Neuronal stem cell (in vitro differentiated cells): ENCODE results near the gene TEK.

Source experiments
- DNase-seq: peaks from one replicate; pipeline ENCODE4 v3.0.0-alpha.2; 2013; ENCODE audit warnings: low spot score
- H2AFZ ChIP-seq: one replicate; pipeline ENCODE4 v1.6.1; 2013; ENCODE audit warnings: mild to moderate bottlenecking, low read length, inconsistent platforms
- H2AK5ac ChIP-seq: 2 replicates; pipeline ENCODE4 v1.6.1; 2013; ENCODE audit warnings: low read depth, mild to moderate bottlenecking, inconsistent platforms, low read length, moderate library complexity, mixed read lengths
- H2BK120ac ChIP-seq: 2 replicates; pipeline ENCODE4 v1.6.1; 2013; ENCODE audit warnings: low read depth, mild to moderate bottlenecking, inconsistent platforms, low read length, moderate library complexity, mixed read lengths
- H2BK12ac ChIP-seq: one replicate; pipeline ENCODE4 v1.6.1; 2013; ENCODE audit warnings: low read length, inconsistent platforms
- H2BK15ac ChIP-seq: 2 replicates; pipeline ENCODE4 v1.6.1; 2013; ENCODE audit warnings: mild to moderate bottlenecking, low read length, inconsistent platforms, mixed read lengths
- H2BK5ac ChIP-seq: one replicate; pipeline ENCODE4 v1.6.1; 2013; ENCODE audit warnings: inconsistent platforms, mild to moderate bottlenecking, low read length, moderate library complexity
- H3K14ac ChIP-seq: one replicate; pipeline ENCODE4 v1.6.1; 2013; ENCODE audit warnings: low read length, inconsistent platforms
- H3K18ac ChIP-seq: 2 replicates; pipeline ENCODE4 v1.6.1; 2013; ENCODE audit warnings: low read length, inconsistent platforms
- H3K23ac ChIP-seq: 2 replicates; pipeline ENCODE4 v1.6.1; 2013; ENCODE audit warnings: low read depth, mild to moderate bottlenecking, mixed read lengths, low read length, inconsistent platforms; ENCODE audit not compliant: poor library complexity
- H3K27ac ChIP-seq: replicated peaks from 3 replicates; pipeline ENCODE4 v1.5.1; 2013; ENCODE audit warnings: low read length, inconsistent platforms
- H3K27me3 ChIP-seq, 3 experiments: 2 replicates each; pipeline ENCODE4 v1.6.1; 2013; ENCODE audit warnings: low read length in 3 of 3, mild to moderate bottlenecking in 2 of 3, inconsistent platforms in 1 of 3, low read depth in 1 of 3, mixed read lengths in 1 of 3, moderate library complexity in 1 of 3; ENCODE audit not compliant: control insufficient read depth in 3 of 3, insufficient read depth in 3 of 3
- H3K36me3 ChIP-seq, 2 donors: replicated peaks in 1 of 2; 2 replicates each; pipeline ENCODE4 v1.6.1; 2013; ENCODE audit warnings: low read length in 2 of 2; ENCODE audit not compliant: control insufficient read depth in 2 of 2, insufficient read depth in 2 of 2
- H3K4ac ChIP-seq: 2 replicates; pipeline ENCODE4 v1.6.1; 2013; ENCODE audit warnings: inconsistent platforms, mild to moderate bottlenecking, low read length, moderate library complexity
- H3K4me1 ChIP-seq, 2 donors: 1 replicate in 1 of 2; 2 replicates in 1 of 2; pipeline ENCODE4 v1.6.1; 2013; ENCODE audit warnings: low read length in 2 of 2, low read depth in 1 of 2; ENCODE audit not compliant: control insufficient read depth in 2 of 2, insufficient read depth in 1 of 2
- H3K4me2 ChIP-seq: one replicate; pipeline ENCODE4 v1.6.1; 2013; ENCODE audit warnings: mild to moderate bottlenecking, low read length, inconsistent platforms; ENCODE audit not compliant: insufficient read depth, poor library complexity, severe bottlenecking
- H3K4me3 ChIP-seq, 2 donors: 2 replicates each; pipeline ENCODE4 v1.5.1; 2013; ENCODE audit warnings: low read length in 2 of 2, mild to moderate bottlenecking in 2 of 2, inconsistent platforms in 1 of 2, moderate library complexity in 1 of 2
- H3K79me1 ChIP-seq: one replicate; pipeline ENCODE4 v1.6.1; 2013; ENCODE audit warnings: low read depth, mild to moderate bottlenecking, inconsistent platforms, low read length, moderate library complexity
- H3K9ac ChIP-seq: one replicate; pipeline ENCODE4 v1.6.1; 2013; ENCODE audit warnings: mild to moderate bottlenecking, low read depth, low read length, inconsistent platforms; ENCODE audit not compliant: poor library complexity
- H3K9me3 ChIP-seq, 2 donors: replicated peaks in 1 of 2; 2 replicates each; pipeline versions ENCODE3 to v1.6.1; 2013; ENCODE audit warnings: low read length in 2 of 2, mild to moderate bottlenecking in 2 of 2, inconsistent platforms in 1 of 2, low read depth in 1 of 2, mixed read lengths in 1 of 2, moderate library complexity in 1 of 2; ENCODE audit not compliant: control insufficient read depth in 2 of 2, insufficient read depth in 1 of 2
- H4K8ac ChIP-seq: one replicate; pipeline ENCODE4 v1.6.1; 2013; ENCODE audit warnings: low read depth, mild to moderate bottlenecking, inconsistent platforms, low read length, moderate library complexity
- H4K91ac ChIP-seq: one replicate; pipeline ENCODE4 v1.6.1; 2013; ENCODE audit warnings: low read length, low read depth, mild to moderate bottlenecking, inconsistent platforms; ENCODE audit not compliant: poor library complexity
- WGBS, 2 donors: extraction: QIAGEN DNeasy Blood & Tissue Kit; methylation state at CpG; one replicate each; pipeline ENCODE4 v1.1.7; 2013; ENCODE audit warnings: missing lambda C conversion rate in 2 of 2, mixed read lengths in 1 of 2; ENCODE audit not compliant: insufficient read length in 2 of 2, insufficient replicate concordance in 1 of 2; ENCODE audit errors: extremely low coverage in 2 of 2; 5-methylcytosine and 5-hydroxymethylcytosine counted together

Gene TEK

GRCh38 chr9:27151693-27152404 lies 42.8 kb downstream of the TEK start:
- Histone ChIP-seq H2BK12ac (no peak overlapping the region), H2BK120ac (no peak overlapping the region), H4K91ac (no peak overlapping the region), H3K4ac (no peak overlapping the region), H3K4me2 (no peak overlapping the region), H3K14ac (no peak overlapping the region), H3K27me3 (no peaks in the 10 kb centered on the region), H3K4me3 (no peak overlapping the region), H3K18ac (no peak overlapping the region), H2AFZ (no peak overlapping the region), H3K79me1 (no peaks in the 10 kb centered on the region), H3K9me3 (no peaks in the 10 kb centered on the region), H3K27ac (no peak overlapping the region), H4K8ac (no peak overlapping the region), H2AK5ac (no peak overlapping the region), H3K36me3 (no peaks in the 10 kb centered on the region), H2BK5ac (no peak overlapping the region), H3K4me1 (no peaks in the 10 kb centered on the region), H2BK15ac (no peak overlapping the region), H3K23ac (no peak overlapping the region), H3K9ac (no peak overlapping the region)
- no peak for DNase-seq
- no CpG with 5 or more reads among the region's 8 CpGs for whole genome bisulfite sequencing, 2 donors

DNA sequence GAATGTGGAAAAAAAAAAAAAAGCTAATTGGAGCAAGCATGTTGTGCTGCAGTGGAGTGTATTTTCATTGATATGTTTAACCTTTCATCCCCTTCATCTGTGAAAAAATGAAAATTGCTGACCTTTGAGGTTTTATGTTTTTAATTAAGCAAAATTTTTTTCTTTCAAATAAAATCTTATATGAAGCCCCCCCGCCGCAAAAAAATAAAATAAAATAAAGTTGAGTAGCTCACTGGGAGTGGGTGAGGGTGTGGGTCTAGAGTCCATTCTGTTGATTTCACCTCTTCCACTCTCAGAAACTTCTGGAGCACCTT lies 43.3 kb downstream of the TEK start:
- Histone ChIP-seq H3K18ac (no peak overlapping the region), H3K4me1 (no peaks in the 10 kb centered on the region), H3K4ac (no peak overlapping the region), H2AFZ (no peak overlapping the region), H4K91ac (no peak overlapping the region), H3K14ac (no peak overlapping the region), H3K9me3 (no peaks in the 10 kb centered on the region), H4K8ac (no peak overlapping the region), H3K9ac (no peak overlapping the region), H3K23ac (no peak overlapping the region), H3K79me1 (no peaks in the 10 kb centered on the region), H3K27me3 (no peaks in the 10 kb centered on the region), H3K36me3 (no peaks in the 10 kb centered on the region), H2AK5ac (no peak overlapping the region), H3K4me3 (no peak overlapping the region), H2BK5ac (no peak overlapping the region), H2BK120ac (no peak overlapping the region), H2BK15ac (no peak overlapping the region), H3K4me2 (no peak overlapping the region), H3K27ac (no peak overlapping the region), H2BK12ac (no peak overlapping the region)
- DNase-seq: no peak
- no CpG with 5 or more reads among the region's 2 CpGs for WGBS, 2 donors

DNA sequence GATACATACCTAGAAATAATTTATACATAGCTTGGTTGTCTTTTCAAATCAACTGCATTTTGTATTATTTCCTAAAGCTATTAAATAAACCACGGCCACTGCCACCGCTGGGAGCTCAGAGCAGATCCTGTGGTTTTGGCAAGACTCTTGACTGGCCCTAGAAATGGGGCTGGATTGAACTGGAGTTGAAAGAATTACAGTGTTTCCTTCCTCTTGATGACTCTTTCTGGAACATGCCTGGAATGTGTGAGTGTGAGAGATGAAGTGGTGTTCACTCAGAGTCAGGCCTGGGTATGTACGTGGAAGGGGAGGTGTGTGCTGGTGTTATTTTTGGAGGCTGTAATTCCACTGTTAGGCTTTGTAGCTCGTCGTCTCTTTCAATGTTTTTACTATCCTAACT lies 45.9 kb downstream of the TEK start:
- Histone ChIP-seq H2BK12ac (no peak overlapping the region), H2BK15ac (no peak overlapping the region), H3K9ac (no peak overlapping the region), H3K4me2 (no peak overlapping the region), H3K9me3 (no peaks in the 10 kb centered on the region), H2AK5ac (no peak overlapping the region), H3K4me1 (no peaks in the 10 kb centered on the region), H3K27ac (no peak overlapping the region), H3K4ac (no peak overlapping the region), H4K91ac (no peak overlapping the region), H3K36me3 (peaks cover 0 to 2% of the 10 kb centered on the region in 2 donors), H3K27me3 (no peaks in the 10 kb centered on the region), H2BK5ac (no peak overlapping the region), H4K8ac (no peak overlapping the region), H3K4me3 (no peak overlapping the region), H2BK120ac (no peak overlapping the region), H3K14ac (no peak overlapping the region), H3K18ac (no peak overlapping the region), H3K23ac (no peak overlapping the region), H3K79me1 (no peaks in the 10 kb centered on the region), H2AFZ (no peak overlapping the region)
- no CpG with 5 or more reads among the region's 5 CpGs for WGBS, 2 donors
- DNase-seq: no peak

DNA sequence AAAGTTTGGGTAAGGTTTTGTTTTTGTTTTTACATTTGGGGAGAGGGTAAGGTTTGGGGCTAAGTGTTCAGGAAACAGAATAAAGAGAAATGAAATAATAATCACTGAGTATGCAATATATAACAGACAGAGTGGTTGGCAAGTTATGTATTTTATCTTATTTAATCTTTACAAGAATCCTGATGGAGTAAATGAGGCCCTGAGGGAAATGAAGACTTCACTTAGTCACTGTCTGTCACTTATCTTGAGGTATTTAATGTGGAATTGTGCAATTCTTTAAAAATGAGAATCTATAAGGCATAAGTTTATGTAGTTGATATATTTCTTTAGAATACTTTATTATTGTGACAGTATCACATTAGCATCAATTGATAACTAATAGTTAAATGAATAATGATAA lies 48.1 kb downstream of the TEK start:
- H3K9me3 ChIP-seq: no peaks in the 10 kb centered on the region
- no peaks in the 10 kb centered on the region for H3K79me1 ChIP-seq
- no peak overlapping the region for H3K4me2 ChIP-seq
- H2BK5ac ChIP-seq: no peak overlapping the region
- no peak overlapping the region for H3K27ac ChIP-seq
- no peak overlapping the region for H3K4ac ChIP-seq
- no peaks in the 10 kb centered on the region for H3K27me3 ChIP-seq
- no peaks in the 10 kb centered on the region for H3K4me1 ChIP-seq
- H2AK5ac ChIP-seq: no peak overlapping the region
- H4K91ac ChIP-seq: no peak overlapping the region
- no peak overlapping the region for H3K23ac ChIP-seq
- no peak overlapping the region for H2AFZ ChIP-seq
- no peak for DNase-seq
- no peak overlapping the region for H3K9ac ChIP-seq
- peaks cover 0 to 2% of the 10 kb centered on the region in 2 donors for H3K36me3 ChIP-seq
- no peak overlapping the region for H3K14ac ChIP-seq
- H2BK120ac ChIP-seq: no peak overlapping the region
- H2BK12ac ChIP-seq: no peak overlapping the region
- no peak overlapping the region for H2BK15ac ChIP-seq
- no peak overlapping the region for H3K18ac ChIP-seq
- no peak overlapping the region for H4K8ac ChIP-seq
- no peak overlapping the region for H3K4me3 ChIP-seq
